ENCODE data around the gene KLF13. TPM values are rescaled to one million over a fixed set of nuclear protein-coding genes. Genes with fewer than 3 reads are reported as not detected.

Gene KLF13
- total RNA-seq, 2 donors from 2014 or later: 25.7 to 38.4 TPM

- WGBS, 2 donors: 81 to 82% methylated on average over 8 of the region's 8 CpGs
- H3K4me3 ChIP-seq: no peak overlapping the region
- TF ChIP-seq POLR2A (IDR thresholded peaks at IDR 0.05) (no peak), CTCF (IDR thresholded peaks at IDR 0.05) (no peak)
- no peak overlapping the region for H3K27ac ChIP-seq
- no peak for ATAC-seq
- DNase-seq: no peak
- H3K27me3 ChIP-seq: no peaks in the 10 kb centered on the region
- H3K9me3 ChIP-seq: no peaks in the 10 kb centered on the region
- H3K36me3 ChIP-seq (replicated peaks in 1 of 2; ENCODE audit: insufficient read depth in 1 of 2, low read depth in 2 of 2): no peaks in the 10 kb centered on the region
- intact Hi-C loops (cut with DNase I): loop anchor here (10.0 kb wide), 1 partner anchor 85 kb away; no protein-coding TSS in a partner anchor
- peaks cover 21% of the 10 kb centered on the region for H3K4me1 ChIP-seq
These were observed 73.0 kb downstream of the KLF13 start for GRCh38 chr15:31399544-31400171.

- intact Hi-C loops (cut with DNase I): loop anchor here (10.0 kb wide), 1 partner anchor 84 kb away; no protein-coding TSS in a partner anchor
- H3K27me3 ChIP-seq: no peaks in the 10 kb centered on the region
- no peaks in the 10 kb centered on the region for H3K36me3 ChIP-seq (replicated peaks in 1 of 2; ENCODE audit: insufficient read depth in 1 of 2, low read depth in 2 of 2)
- no peak for DNase-seq
- H3K4me1 ChIP-seq: peaks cover 21% of the 10 kb centered on the region
- 81 to 88% methylated on average over 13 of the region's 13 CpGs for WGBS, 2 donors
- H3K27ac ChIP-seq: no peak overlapping the region
- ATAC-seq: no peak
- TF ChIP-seq CTCF (IDR thresholded peaks at IDR 0.05): no peak
- no peak for TF ChIP-seq POLR2A (IDR thresholded peaks at IDR 0.05)
- H3K4me3 ChIP-seq: no peak overlapping the region
- H3K9me3 ChIP-seq: no peaks in the 10 kb centered on the region
These were observed 73.7 kb downstream of the KLF13 start for GRCh38 chr15:31400222-31400927.

- Histone ChIP-seq H3K9me3 (no peaks in the 10 kb centered on the region), H3K27me3 (no peaks in the 10 kb centered on the region), H3K4me1 (peaks cover 20% of the 10 kb centered on the region), H3K27ac (no peak overlapping the region), H3K36me3 (replicated peaks in 1 of 2; ENCODE audit: insufficient read depth in 1 of 2, low read depth in 2 of 2) (no peaks in the 10 kb centered on the region), H3K4me3 (no peak overlapping the region)
- intact Hi-C loops (cut with DNase I): loop anchor here (10.0 kb wide), 1 partner anchor 84 kb away; no protein-coding TSS in a partner anchor
- TF ChIP-seq POLR2A (IDR thresholded peaks at IDR 0.05): no peak
- TF ChIP-seq CTCF (IDR thresholded peaks at IDR 0.05): no peak
- DNase-seq: no peak
- ATAC-seq: no peak
- 81 to 84% methylated on average over 7 of the region's 8 CpGs for WGBS, 2 donors
These were observed 74.6 kb downstream of the KLF13 start for GRCh38 chr15:31401282-31401681.

- intact Hi-C loops (cut with DNase I): loop anchor here (10.0 kb wide), 1 partner anchor 83 kb away; no protein-coding TSS in a partner anchor
- H3K27me3 ChIP-seq: no peaks in the 10 kb centered on the region
- ATAC-seq: no peak
- 90 to 93% methylated on average over 6 to 8 of the region's 8 CpGs for WGBS, 2 donors
- TF ChIP-seq CTCF (IDR thresholded peaks at IDR 0.05): no peak
- TF ChIP-seq POLR2A (IDR thresholded peaks at IDR 0.05): no peak
- H3K9me3 ChIP-seq: no peaks in the 10 kb centered on the region
- H3K4me1 ChIP-seq: peaks cover 13% of the 10 kb centered on the region
- no peaks in the 10 kb centered on the region for H3K36me3 ChIP-seq (replicated peaks in 1 of 2; ENCODE audit: insufficient read depth in 1 of 2, low read depth in 2 of 2)
- no peak for DNase-seq
- no peak overlapping the region for H3K4me3 ChIP-seq
- peak overlapping the region in 1 of 4 donors; percentile 32 for H3K27ac ChIP-seq
These were observed 75.4 kb downstream of the KLF13 start for GRCh38 chr15:31402003-31402402.

Data from body of pancreas (tissue), 4 donors.